Transverse colon (tissue), 3 donors: ENCODE results near the gene FOXI1.

ENCODE experiments used
- CTCF ChIP-seq, 5 experiments: fragments of 200-600 bp in 3 of 5; fragments of 450-650 bp in 2 of 5; sonication (generic) in 3 of 5; IDR thresholded peaks; 1 replicate in 2 of 5; 2 replicates in 3 of 5; pipeline ENCODE4 v1.5.1; 2016 to 2017; ENCODE audit warnings: antibody characterized with exemption in 5 of 5, inconsistent platforms in 3 of 5, mild to moderate bottlenecking in 2 of 5, moderate library complexity in 1 of 5
- EP300 ChIP-seq: sonication (generic); formaldehyde crosslinking; IDR thresholded peaks from one replicate; pipeline ENCODE4 v1.6.1; 2017; ENCODE audit warnings: antibody characterized with exemption, low read depth
- POLR2A ChIP-seq: fragments of 450-650 bp; IDR thresholded peaks from one replicate; pipeline ENCODE4 v1.6.1; 2016; ENCODE audit warnings: antibody characterized with exemption, mild to moderate bottlenecking, moderate library complexity

GRCh38 chr5:170126061-170126460 lies 20.4 kb downstream of the FOXI1 start:
- TF ChIP-seq CTCF (IDR thresholded peaks at IDR 0.05) (no peak), EP300 (no peak), POLR2A (no peak)
